Skin of body (tissue), 2 donors: ENCODE results near the gene FBXW7. TPM values are rescaled to one million over a fixed set of nuclear protein-coding genes. Genes with fewer than 3 reads are reported as not detected.
A peak's percentile ranks its signal among the peaks of the same experiment; 100 is the strongest.

Experiments
- DNase-seq: peaks from one replicate; lab custom pipeline; 2025; lab: John Stamatoyannopoulos, UW
- total RNA-seq: library from RNA; depleted of rRNA; stranded (reverse); fragments of >200 nt; gene quantifications from one replicate; pipeline ENCODE4 v1.2.3, GENCODE V29; 2014

FBXW7 gene
- total RNA-seq, 1 donor from 2014 or later: 76.8 TPM

DNA sequence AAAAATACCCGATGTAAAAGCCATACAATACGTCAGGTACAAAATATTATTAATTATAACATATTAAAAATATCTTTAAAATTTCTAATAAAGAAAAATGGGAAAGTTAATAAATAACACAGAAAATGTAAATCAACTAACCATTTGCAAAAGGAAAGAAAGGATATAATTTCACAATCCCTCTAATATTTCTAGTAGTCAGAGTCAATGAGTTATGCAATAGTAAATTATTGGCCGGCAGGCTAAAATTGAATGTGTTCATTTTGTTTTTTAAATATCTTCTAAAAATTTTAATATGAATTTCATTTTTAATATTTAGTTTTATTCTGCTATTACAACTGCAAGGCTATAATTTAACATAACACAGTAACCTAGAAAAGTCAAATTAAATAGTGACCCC is 155.7 kb downstream of the FBXW7 start:
- DNase-seq: no peak

GRCh38 chr4:152374606-152375285 is 161.1 kb downstream of the FBXW7 start:
- no peak for DNase-seq

DNA sequence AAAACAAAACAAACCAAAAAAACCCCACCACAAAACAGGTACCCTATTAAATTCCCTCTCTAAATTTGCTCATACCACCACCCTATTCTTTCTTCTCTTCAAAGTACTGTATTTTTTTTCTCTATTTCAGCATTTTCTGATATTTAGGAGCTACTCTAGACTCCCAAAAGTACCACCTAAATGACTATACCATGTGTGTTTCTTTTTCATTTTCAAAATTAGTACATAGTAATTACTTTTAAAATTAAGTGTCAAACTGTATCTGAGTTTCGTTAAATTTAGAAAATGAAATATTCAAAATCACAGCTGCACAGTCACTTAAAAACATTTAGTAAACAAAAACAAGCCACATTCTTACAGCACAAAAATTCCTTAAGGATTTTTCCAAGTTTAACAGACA is 161.7 kb downstream of the FBXW7 start:
- no peak for DNase-seq

GRCh38 chr4:152372444-152372843 is 163.4 kb downstream of the FBXW7 start:
- DNase-seq: no peak

DNA sequence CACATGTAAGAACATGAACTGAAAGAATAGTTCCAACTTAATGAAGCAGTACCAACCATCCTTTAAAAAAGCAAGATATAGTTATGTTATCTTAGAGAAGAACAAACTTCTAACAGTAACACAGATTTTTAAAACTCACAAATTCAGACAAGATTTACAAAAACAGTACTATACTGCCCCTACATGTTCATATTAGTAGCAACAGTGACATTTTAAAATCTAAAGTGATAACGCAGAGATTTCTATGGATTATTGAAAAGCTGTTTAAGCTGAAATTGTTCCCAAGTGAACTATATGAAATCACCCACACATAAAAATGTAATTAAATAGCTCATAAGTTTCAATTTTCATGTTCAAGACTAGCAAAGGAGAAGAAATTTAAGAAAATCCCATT is 166.0 kb downstream of the FBXW7 start:
- DNase-seq: no peak

DNA sequence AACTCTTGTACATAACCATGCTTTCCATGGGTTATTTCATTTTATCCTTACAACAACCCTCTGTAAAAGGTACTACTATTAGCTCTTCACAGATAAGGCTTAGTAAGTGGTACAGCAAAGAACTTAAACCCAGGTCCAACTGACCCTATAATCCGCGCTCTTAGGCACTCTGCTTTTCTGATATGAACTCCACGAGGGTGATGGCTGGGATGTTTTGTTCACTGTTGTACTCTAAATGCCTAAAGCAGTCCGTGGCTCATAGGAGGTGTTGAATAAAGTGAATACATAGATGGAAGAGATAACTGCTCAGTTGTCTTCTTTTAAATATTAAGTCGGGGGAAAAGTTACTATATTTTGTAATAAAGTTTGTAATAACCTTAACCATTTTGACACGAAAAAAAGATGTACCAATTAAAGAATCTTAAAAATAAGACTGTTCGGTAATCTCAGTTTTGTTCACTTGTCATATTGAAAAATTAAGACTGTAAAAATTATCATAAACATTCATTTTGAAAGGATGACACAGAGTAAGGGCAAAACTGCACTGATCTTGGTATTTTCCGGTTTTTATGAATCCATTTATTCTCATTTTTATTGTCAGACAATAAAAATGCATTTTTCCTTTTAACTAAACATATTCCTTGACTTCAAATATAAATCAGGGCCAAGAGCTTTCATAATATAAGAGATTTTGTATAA is 166.5 kb downstream of the FBXW7 start:
- no peak for DNase-seq

- no peak for DNase-seq
Observed at GRCh38 chr4:152368001-152368400, 167.9 kb downstream of the FBXW7 start.

DNA sequence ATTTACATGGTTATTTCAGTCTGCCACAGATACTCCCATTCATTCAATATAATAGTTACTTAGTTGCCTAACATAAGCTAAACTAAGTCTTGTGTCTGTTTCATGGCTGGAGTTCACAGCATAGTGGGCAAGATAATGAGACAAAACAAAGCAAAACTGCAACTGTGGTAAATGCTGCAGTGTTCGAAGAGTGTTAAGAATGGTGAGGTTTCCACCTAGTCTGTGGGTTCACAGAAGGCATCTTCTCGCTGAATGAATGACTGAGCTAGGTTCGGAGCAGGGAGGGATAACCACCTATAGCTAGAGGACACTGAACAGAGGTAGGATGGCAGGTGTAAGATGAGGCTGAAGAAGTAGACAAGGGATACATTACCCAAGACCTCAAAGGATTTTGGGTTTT is 171.0 kb downstream of the FBXW7 start:
- no peak for DNase-seq

DNA sequence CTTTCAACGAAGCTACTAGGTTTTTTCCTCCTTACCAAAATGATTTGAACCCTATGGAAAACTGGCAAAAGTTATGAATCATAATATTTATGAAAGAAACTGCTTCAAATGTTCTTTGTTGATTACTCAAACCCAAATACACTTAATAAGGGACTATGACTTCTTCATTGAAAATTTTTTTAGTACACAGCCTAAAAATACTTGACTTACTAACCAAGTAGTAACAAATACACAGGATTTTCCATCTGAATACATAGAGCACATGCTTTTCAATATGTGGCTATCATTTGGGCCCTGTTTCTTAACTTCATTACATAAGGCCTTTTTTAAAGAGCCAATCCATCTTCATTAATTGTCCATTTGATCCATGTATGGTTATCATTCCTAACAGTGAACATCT is 171.5 kb downstream of the FBXW7 start:
- no peak for DNase-seq

DNA sequence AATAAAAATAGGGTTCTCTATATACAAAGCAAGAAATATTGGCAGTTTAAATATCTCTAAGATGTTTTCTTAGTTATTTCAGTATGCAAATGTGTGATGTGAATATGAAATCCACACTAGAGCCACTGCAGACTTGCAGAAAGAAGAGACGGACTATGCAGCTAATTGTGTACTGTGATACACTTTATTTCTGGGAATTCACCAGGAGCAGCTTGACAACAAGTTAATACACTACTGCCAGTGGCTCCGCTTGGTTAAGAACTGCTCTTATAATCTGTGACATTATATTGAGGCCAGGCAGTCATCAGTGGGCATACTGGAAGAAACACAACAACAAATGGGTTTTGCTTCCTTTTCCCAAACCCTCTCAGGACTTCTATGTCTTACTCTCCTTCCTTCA is 172.0 kb downstream of the FBXW7 start:
- no peak for DNase-seq

GRCh38 chr4:152363086-152363485 is 172.8 kb downstream of the FBXW7 start:
- no peak for DNase-seq

DNA sequence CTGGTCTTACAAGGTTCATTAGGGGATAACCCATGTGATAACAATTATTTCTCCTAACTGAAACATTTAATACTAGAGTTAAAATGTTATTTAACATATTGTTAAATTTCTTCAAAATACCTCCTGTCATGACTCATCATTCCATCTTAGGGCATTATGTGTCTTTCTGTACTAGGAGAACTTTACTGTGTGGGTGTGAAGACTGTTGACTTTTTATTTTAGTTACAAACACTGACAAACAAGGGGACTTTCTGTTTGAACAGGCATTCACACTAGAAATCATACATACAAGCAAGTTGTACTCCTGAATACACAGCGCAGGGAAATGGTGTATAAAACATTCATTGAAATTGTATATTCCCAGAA is 175.9 kb downstream of the FBXW7 start:
- no peak for DNase-seq

DNA sequence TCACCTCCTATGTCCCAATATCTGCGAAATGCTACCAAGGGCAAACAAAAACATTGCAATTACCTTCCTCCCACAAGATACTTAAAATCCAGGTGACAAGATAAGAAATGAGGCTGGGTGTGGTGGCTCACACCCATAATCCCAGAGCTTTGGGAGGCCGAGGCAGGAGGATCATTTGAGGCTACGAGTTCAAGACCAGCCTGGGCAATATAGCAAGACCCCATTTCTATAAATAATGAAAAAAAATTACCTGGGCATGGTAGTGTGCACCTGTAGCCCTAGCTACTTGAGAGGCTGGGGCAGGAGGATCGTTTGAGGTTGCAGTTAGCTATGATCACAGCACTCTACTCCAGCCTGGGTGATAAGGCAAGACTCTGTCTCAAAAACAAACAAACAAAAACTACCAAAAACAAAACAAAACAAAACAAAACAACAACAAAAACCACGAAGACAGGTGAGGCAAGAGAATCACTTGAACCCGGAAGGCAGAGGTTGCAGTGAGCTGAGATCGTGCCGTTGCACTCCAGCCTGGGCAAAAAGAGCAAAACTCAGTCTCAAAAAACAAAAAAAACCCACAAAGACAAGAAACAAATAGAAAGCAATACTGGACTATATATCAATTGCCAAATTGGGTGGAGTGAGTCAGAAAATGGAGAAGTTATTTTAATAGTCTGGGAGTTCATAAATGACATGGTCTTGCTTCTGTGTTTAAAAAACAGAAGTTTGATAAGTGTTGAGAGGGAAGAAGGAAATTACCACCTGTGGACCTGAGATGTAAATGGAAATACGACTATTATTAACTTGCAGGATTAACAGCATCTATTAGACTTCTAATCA is 176.5 kb downstream of the FBXW7 start:
- no peak for DNase-seq

GRCh38 chr4:152357206-152357605 is 178.7 kb downstream of the FBXW7 start:
- no peak for DNase-seq

GRCh38 chr4:152356428-152357034 is 179.4 kb downstream of the FBXW7 start:
- no peak for DNase-seq

- peak; percentile 100 for DNase-seq
Observed at GRCh38 chr4:152352622-152353116, 183.2 kb downstream of the FBXW7 start.

DNA sequence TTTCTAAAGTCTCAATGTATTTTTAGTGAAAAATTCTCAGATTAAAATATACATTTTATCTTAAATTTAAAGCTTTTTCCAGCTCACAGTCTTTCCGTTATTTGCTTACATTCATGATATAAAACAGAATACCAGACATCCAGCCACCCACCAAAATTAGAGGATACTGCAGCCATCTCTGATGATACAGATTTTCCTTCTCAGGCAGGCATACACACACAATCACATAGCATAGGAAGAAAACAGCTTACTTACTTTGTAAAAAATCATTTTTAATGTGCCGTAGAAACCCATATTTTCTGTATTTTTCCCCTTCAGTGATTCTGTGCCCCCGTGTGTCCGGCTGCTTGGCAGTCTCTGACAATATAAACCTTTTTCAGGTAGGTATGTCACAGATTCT is 183.7 kb downstream of the FBXW7 start:
- peak; percentile 62 for DNase-seq

- no peak for DNase-seq
Observed at GRCh38 chr4:152351080-152351479, 184.8 kb downstream of the FBXW7 start.

GRCh38 chr4:152348670-152349069 is 187.2 kb downstream of the FBXW7 start:
- no peak for DNase-seq

GRCh38 chr4:152346979-152347378 is 188.9 kb downstream of the FBXW7 start:
- no peak for DNase-seq

DNA sequence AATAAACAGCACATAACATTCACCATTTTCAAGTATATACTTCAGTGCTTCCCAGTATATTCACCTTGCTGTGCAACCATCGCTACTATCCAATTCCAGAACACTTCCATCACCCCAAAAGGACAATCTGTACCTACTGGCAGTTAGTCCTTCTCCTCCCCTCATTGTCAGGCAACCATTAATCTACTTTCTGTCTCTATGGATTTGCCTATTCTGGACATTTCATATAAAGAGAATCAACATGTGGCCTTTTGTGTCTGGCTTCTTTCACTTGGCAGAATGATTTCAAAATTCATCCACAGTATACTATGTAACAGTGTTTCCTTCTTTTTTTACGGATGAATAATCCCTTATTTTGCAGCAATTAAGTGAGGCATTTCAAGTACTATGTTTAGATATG is 189.4 kb downstream of the FBXW7 start:
- DNase-seq: no peak

DNA sequence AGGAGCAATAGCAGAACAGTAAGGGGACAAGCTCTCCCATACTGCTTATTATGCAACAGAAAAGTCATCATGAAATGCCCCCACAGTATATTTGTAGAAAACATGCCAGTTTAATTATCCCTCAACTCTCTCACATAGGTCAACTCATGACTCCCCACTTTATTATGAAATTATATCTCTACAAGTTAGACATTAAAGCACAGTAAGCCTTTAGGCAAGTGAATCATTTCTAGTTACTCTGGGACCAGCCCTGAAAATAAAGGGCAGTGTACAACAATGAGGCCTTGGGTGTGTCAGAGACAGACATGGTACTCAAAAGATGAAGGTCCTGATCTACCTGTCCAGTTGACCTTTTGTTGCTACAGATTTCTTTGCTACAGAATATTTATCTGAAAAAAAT is 191.9 kb downstream of the FBXW7 start:
- DNase-seq: no peak
